ENCODE results near the gene FGL2. TPM values are rescaled to one million over a fixed set of nuclear protein-coding genes. Genes with fewer than 3 reads are reported as not detected.

FGL2 gene
- total RNA-seq, 1 donor: under 0.01 TPM

GRCh38 chr7:77216181-77216845 is 16.7 kb upstream of the FGL2 start:
- no peak for DNase-seq (ENCODE audit: insufficient read length, low spot score, missing footprints)
- Histone ChIP-seq H3K36me3 (ENCODE audit: insufficient read depth, low read length) (no peaks in the 10 kb centered on the region), H3K4me1 (ENCODE audit: insufficient read depth, low read length) (no peaks in the 10 kb centered on the region), H3K79me2 (ENCODE audit: insufficient read depth, low read length) (no peaks in the 10 kb centered on the region), H3K27me3 (ENCODE audit: insufficient read depth, low read length) (no peaks in the 10 kb centered on the region), H3K9me3 (ENCODE audit: low read depth, low read length) (no peaks in the 10 kb centered on the region), H4K20me1 (ENCODE audit: insufficient read depth, low read length) (no peaks in the 10 kb centered on the region), H3K4me2 (ENCODE audit: insufficient read depth, low read length) (no peak overlapping the region), H3K27ac (ENCODE audit: low read depth, low read length) (no peak overlapping the region), H2AFZ (ENCODE audit: low read length) (no peak overlapping the region), H3K4me3 (ENCODE audit: insufficient read depth, low read length) (no peak overlapping the region)
- no peak for TF ChIP-seq CTCF (IDR thresholded peaks at IDR 0.05; ENCODE audit: extremely low read depth, low read depth, low read length)

- H3K79me2 ChIP-seq (ENCODE audit: insufficient read depth, low read length): no peaks in the 10 kb centered on the region
- DNase-seq (ENCODE audit: insufficient read length, low spot score, missing footprints): no peak
- H3K9me3 ChIP-seq (ENCODE audit: low read depth, low read length): peaks cover 9% of the 10 kb centered on the region
- H3K4me2 ChIP-seq (ENCODE audit: insufficient read depth, low read length): no peak overlapping the region
- no peaks in the 10 kb centered on the region for H3K36me3 ChIP-seq (ENCODE audit: insufficient read depth, low read length)
- no peak overlapping the region for H3K27ac ChIP-seq (ENCODE audit: low read depth, low read length)
- no peaks in the 10 kb centered on the region for H4K20me1 ChIP-seq (ENCODE audit: insufficient read depth, low read length)
- TF ChIP-seq CTCF (IDR thresholded peaks at IDR 0.05; ENCODE audit: extremely low read depth, low read depth, low read length): no peak
- no peaks in the 10 kb centered on the region for H3K4me1 ChIP-seq (ENCODE audit: insufficient read depth, low read length)
- H2AFZ ChIP-seq (ENCODE audit: low read length): no peak overlapping the region
- no peaks in the 10 kb centered on the region for H3K27me3 ChIP-seq (ENCODE audit: insufficient read depth, low read length)
- H3K4me3 ChIP-seq (ENCODE audit: insufficient read depth, low read length): no peak overlapping the region
These were observed 10.0 kb upstream of the FGL2 start for GRCh38 chr7:77209479-77210139.

GRCh38 chr7:77208416-77208815 is 8.8 kb upstream of the FGL2 start:
- Histone ChIP-seq H3K27ac (ENCODE audit: low read depth, low read length) (no peak overlapping the region), H2AFZ (ENCODE audit: low read length) (no peak overlapping the region), H3K79me2 (ENCODE audit: insufficient read depth, low read length) (no peaks in the 10 kb centered on the region), H3K9me3 (ENCODE audit: low read depth, low read length) (peaks cover 9% of the 10 kb centered on the region), H3K4me2 (ENCODE audit: insufficient read depth, low read length) (no peak overlapping the region), H4K20me1 (ENCODE audit: insufficient read depth, low read length) (no peaks in the 10 kb centered on the region), H3K4me3 (ENCODE audit: insufficient read depth, low read length) (no peak overlapping the region), H3K27me3 (ENCODE audit: insufficient read depth, low read length) (no peaks in the 10 kb centered on the region), H3K4me1 (ENCODE audit: insufficient read depth, low read length) (no peaks in the 10 kb centered on the region), H3K36me3 (ENCODE audit: insufficient read depth, low read length) (no peaks in the 10 kb centered on the region)
- no peak for TF ChIP-seq CTCF (IDR thresholded peaks at IDR 0.05; ENCODE audit: extremely low read depth, low read depth, low read length)
- no peak for DNase-seq (ENCODE audit: insufficient read length, low spot score, missing footprints)

DNA sequence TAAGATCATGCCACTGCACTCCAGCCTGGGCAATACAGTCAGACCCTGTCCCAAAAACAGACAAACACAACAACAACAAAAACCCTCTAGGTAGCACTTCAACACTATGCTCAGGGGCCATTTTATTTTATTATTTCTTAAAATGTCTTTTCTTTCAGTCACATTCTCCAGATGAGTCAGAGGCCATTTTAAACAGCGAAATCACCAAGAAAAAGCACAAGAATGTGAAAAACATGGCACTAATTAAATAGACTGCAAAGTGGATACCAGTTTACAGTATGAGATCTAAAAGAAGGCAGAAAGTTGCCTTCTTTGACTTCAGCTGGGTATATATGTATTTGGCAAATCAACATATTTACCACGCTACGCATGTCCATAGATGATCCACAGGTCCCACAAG is 6.1 kb upstream of the FGL2 start:
- H3K4me3 ChIP-seq (ENCODE audit: insufficient read depth, low read length): no peak overlapping the region
- no peak overlapping the region for H3K4me2 ChIP-seq (ENCODE audit: insufficient read depth, low read length)
- peaks cover 9% of the 10 kb centered on the region for H3K9me3 ChIP-seq (ENCODE audit: low read depth, low read length)
- H3K79me2 ChIP-seq (ENCODE audit: insufficient read depth, low read length): no peaks in the 10 kb centered on the region
- no peaks in the 10 kb centered on the region for H3K27me3 ChIP-seq (ENCODE audit: insufficient read depth, low read length)
- no peaks in the 10 kb centered on the region for H3K36me3 ChIP-seq (ENCODE audit: insufficient read depth, low read length)
- DNase-seq (ENCODE audit: insufficient read length, low spot score, missing footprints): no peak
- H3K27ac ChIP-seq (ENCODE audit: low read depth, low read length): no peak overlapping the region
- H2AFZ ChIP-seq (ENCODE audit: low read length): no peak overlapping the region
- no peaks in the 10 kb centered on the region for H3K4me1 ChIP-seq (ENCODE audit: insufficient read depth, low read length)
- no peaks in the 10 kb centered on the region for H4K20me1 ChIP-seq (ENCODE audit: insufficient read depth, low read length)
- TF ChIP-seq CTCF (IDR thresholded peaks at IDR 0.05; ENCODE audit: extremely low read depth, low read depth, low read length): no peak
